Panc1 (cell line): ENCODE measurements around the gene SPRYD3. TPM values are rescaled to one million over a fixed set of nuclear protein-coding genes. Genes with fewer than 3 reads are reported as not detected.
A peak's percentile ranks its signal among the peaks of the same experiment; 100 is the strongest.

Experiments
- ATAC-seq: fragments of 200-7000 bp; cut with Tn5 transposase; 2 replicates; pipeline ENCODE4 v1.9.1; 2020; ENCODE audit warnings: mild to moderate bottlenecking, moderate library complexity
- BruUV-seq: library from RNA; stranded (reverse); fragments of 400-500 nt; replicated peaks from 2 replicates; lab custom pipeline; 2021; lab: Mats Ljungman, UMichigan
- CTCF ChIA-PET: fragments of 300-600 bp; sonication (Branson Sonifier 250); formaldehyde crosslinking; loops from one replicate; lab custom pipeline; 2022; ENCODE audit warnings: antibody characterized with exemption; lab: Charles Lee
- POLR2A ChIA-PET: fragments of 300-600 bp; sonication (Branson Sonifier 250); formaldehyde crosslinking; loops from one replicate; lab custom pipeline; 2022; ENCODE audit warnings: antibody characterized with exemption; lab: Charles Lee
- DNase-seq: peaks from one replicate; pipeline ENCODE4 v3.0.0-alpha.2; 2010; ENCODE audit warnings: low read depth, low spot score
- H3K27ac ChIP-seq: 2 replicates; pipeline ENCODE4 v1.5.1; 2011; ENCODE audit warnings: mild to moderate bottlenecking, low read length, inconsistent platforms
- H3K27me3 ChIP-seq: fragments of 200-500 bp; sonication (Bioruptor generic); 2 replicates; pipeline ENCODE4 v1.6.0; 2014; ENCODE audit warnings: low read length, inconsistent platforms; ENCODE audit not compliant: control insufficient read depth, insufficient read depth
- H3K36me3 ChIP-seq: fragments of 200-500 bp; sonication (Bioruptor generic); 2 replicates; pipeline ENCODE4 v1.5.1; 2014; ENCODE audit warnings: inconsistent platforms, mild to moderate bottlenecking, low read length, moderate library complexity; ENCODE audit not compliant: control insufficient read depth, insufficient read depth
- H3K4me1 ChIP-seq: 2 replicates; pipeline ENCODE4 v1.5.1; 2011; ENCODE audit warnings: inconsistent platforms, mild to moderate bottlenecking, low read length, moderate library complexity; ENCODE audit not compliant: control insufficient read depth, insufficient read depth
- H3K4me3 ChIP-seq, 2 experiments: 2 replicates each; pipeline ENCODE4 v1.5.1; 2011 to 2012; ENCODE audit warnings: low read depth in 2 of 2, low read length in 2 of 2, mild to moderate bottlenecking in 2 of 2, inconsistent platforms in 1 of 2, moderate library complexity in 1 of 2
- H3K9me3 ChIP-seq: fragments of 200-500 bp; sonication (Bioruptor generic); 2 replicates; pipeline ENCODE4 v1.5.1; 2014; ENCODE audit warnings: low read depth, mild to moderate bottlenecking, inconsistent platforms, low read length, moderate library complexity; ENCODE audit not compliant: control insufficient read depth, insufficient read depth
- CTCF ChIP-seq: fragments of 450-650 bp; IDR thresholded peaks from 2 replicates; pipeline ENCODE4 v1.5.1; 2017; ENCODE audit warnings: mild to moderate bottlenecking
- POLR2AphosphoS5 ChIP-seq: IDR thresholded peaks from 2 replicates; pipeline ENCODE4 v1.6.1; 2012; ENCODE audit warnings: mild to moderate bottlenecking, low read depth, low read length, moderate library complexity
- SIN3A ChIP-seq: IDR thresholded peaks from 2 replicates; pipeline ENCODE4 v1.6.1; 2012; ENCODE audit warnings: low read depth, mild to moderate bottlenecking, low read length, moderate library complexity, borderline replicate concordance; ENCODE audit not compliant: insufficient read depth
- TCF7L2 ChIP-seq: IDR thresholded peaks from 2 replicates; pipeline ENCODE4 v1.6.1; 2011; ENCODE audit warnings: mild to moderate bottlenecking, low read depth, low read length, inconsistent platforms
- in situ Hi-C: cut with HindIII; loops from 2 replicates; pipeline ENCODE4 v1.10.0; 2016; ENCODE audit warnings: low sequenced_read_pairs, low pct_unique_long_range_greater_than_20kb
- intact Hi-C: fragments of 100-400 bp; cut with micrococcal nuclease; formaldehyde crosslinking; loops from one replicate; pipeline ENCODE4 v1.10.0; 2022; ENCODE audit not compliant: unreplicated experiment
- microRNA-seq: library from miRNA; unstranded; fragments of <30 nt; microRNA quantifications from one replicate; pipeline ENCODE4 v1.1.0, GENCODE V29; 2020; ENCODE audit not compliant: unreplicated experiment
- total RNA-seq: library from RNA; stranded (reverse); gene quantifications from one replicate; pipeline ENCODE4 v1.2.1, GENCODE V29; 2021; ENCODE audit not compliant: unreplicated experiment
- TF ChIP-seq, protein P1 (sequence below), 2 experiments: IDR thresholded peaks; 2 replicates each; pipeline ENCODE4 v1.6.1; 2011 to 2012; ENCODE audit warnings: low read depth in 2 of 2, control low read depth in 1 of 2, low read length in 1 of 2, mild to moderate bottlenecking in 1 of 2, moderate library complexity in 1 of 2; ENCODE audit not compliant: insufficient read depth in 1 of 2

SPRYD3 gene
- total RNA-seq, 1 experiment from 2014 or later = 25.0 TPM

DNA sequence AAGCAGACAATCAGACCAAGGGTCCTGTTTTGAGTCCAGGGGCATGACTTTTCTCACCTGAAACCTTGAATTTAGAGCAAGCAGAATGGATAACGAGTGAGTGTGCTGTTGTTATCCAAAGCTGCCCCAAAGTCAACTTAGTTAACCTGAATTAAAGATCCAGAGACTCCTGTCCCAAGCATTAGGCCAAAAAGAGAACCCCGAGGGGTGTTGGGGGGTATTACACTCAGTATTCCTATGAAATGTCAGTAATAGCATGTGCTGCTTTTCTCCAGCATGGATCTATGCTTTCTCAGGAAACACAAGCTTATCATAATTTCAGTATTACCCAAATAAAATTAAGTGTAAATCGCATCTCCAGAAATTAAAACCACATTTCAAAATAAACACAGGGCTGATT lies 53.9 kb downstream of the SPRYD3 start:
- intact Hi-C loops = no loop called here
- Histone ChIP-seq H3K36me3 (peaks cover 62% of the 10 kb centered on the region), H3K27ac (no peak overlapping the region), H3K4me3 (no peak overlapping the region), H3K9me3 (no peaks in the 10 kb centered on the region), H3K4me1 (no peaks in the 10 kb centered on the region), H3K27me3 (no peaks in the 10 kb centered on the region)
- CTCF ChIA-PET = no interaction called here
- DNase-seq (no peak), ATAC-seq (no peak)
- TSS peak; percentile 40 for BruUV-seq
- POLR2A ChIA-PET = no interaction called here
- no peak for TF ChIP-seq TCF7L2
- no peak for TF ChIP-seq CTCF
- TF ChIP-seq, protein P1, sequence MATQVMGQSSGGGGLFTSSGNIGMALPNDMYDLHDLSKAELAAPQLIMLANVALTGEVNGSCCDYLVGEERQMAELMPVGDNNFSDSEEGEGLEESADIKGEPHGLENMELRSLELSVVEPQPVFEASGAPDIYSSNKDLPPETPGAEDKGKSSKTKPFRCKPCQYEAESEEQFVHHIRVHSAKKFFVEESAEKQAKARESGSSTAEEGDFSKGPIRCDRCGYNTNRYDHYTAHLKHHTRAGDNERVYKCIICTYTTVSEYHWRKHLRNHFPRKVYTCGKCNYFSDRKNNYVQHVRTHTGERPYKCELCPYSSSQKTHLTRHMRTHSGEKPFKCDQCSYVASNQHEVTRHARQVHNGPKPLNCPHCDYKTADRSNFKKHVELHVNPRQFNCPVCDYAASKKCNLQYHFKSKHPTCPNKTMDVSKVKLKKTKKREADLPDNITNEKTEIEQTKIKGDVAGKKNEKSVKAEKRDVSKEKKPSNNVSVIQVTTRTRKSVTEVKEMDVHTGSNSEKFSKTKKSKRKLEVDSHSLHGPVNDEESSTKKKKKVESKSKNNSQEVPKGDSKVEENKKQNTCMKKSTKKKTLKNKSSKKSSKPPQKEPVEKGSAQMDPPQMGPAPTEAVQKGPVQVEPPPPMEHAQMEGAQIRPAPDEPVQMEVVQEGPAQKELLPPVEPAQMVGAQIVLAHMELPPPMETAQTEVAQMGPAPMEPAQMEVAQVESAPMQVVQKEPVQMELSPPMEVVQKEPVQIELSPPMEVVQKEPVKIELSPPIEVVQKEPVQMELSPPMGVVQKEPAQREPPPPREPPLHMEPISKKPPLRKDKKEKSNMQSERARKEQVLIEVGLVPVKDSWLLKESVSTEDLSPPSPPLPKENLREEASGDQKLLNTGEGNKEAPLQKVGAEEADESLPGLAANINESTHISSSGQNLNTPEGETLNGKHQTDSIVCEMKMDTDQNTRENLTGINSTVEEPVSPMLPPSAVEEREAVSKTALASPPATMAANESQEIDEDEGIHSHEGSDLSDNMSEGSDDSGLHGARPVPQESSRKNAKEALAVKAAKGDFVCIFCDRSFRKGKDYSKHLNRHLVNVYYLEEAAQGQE (IDR thresholded peaks at IDR 0.05; ENCODE audit: insufficient read depth in 1 of 2, low read depth in 2 of 2, low read length in 1 of 2) = no peak
- TF ChIP-seq POLR2AphosphoS5 = no peak
- TF ChIP-seq SIN3A = no peak
- in situ Hi-C loops = no loop called here

- Histone ChIP-seq H3K9me3 (no peaks in the 10 kb centered on the region), H3K27ac (peak overlapping the region; percentile 6; the same call in 1 of the 2 replicates), H3K4me3 (no peak overlapping the region), H3K27me3 (no peaks in the 10 kb centered on the region), H3K4me1 (peaks cover 22% of the 10 kb centered on the region), H3K36me3 (peaks cover 28% of the 10 kb centered on the region)
- POLR2A ChIA-PET = interaction anchor here (0.6 kb wide), 1 partner anchor 310 kb away, joined by 3 read pairs; no protein-coding TSS in a partner anchor
- ATAC-seq (no peak), DNase-seq (no peak)
- intact Hi-C loops = no loop called here
- CTCF ChIA-PET = no interaction called here
- 0 out of 2 replicates have a peak, but pooled peaks have one; percentile 38 for TF ChIP-seq POLR2AphosphoS5
- TF ChIP-seq, protein P1 (IDR thresholded peaks at IDR 0.05; ENCODE audit: insufficient read depth in 1 of 2, low read depth in 2 of 2, low read length in 1 of 2) = no peak
- BruUV-seq = TSS peak; percentile 5
- in situ Hi-C loops = no loop called here
Observed at GRCh38 chr12:53014709-53015108, 64.5 kb downstream of the SPRYD3 start.

Small RNA genes within 50 kb of the gene (microRNA-seq; reads per million reads assigned to microRNA genes)
- not detected for gene MIR6757

Other genes with a start within 250 kb of the SPRYD3 start
- gene KRT79, start 245.1 kb downstream of the SPRYD3 start, total RNA-seq = not detected
- gene KRT78, start 230.4 kb downstream of the SPRYD3 start, total RNA-seq = not detected
- gene KRT8, start 174.3 kb downstream of the SPRYD3 start, total RNA-seq = 6,125 TPM
- gene KRT18, start 130.3 kb downstream of the SPRYD3 start, total RNA-seq = 4,079 TPM
- gene EIF4B, start 72.9 kb downstream of the SPRYD3 start, total RNA-seq = 351 TPM
- gene TNS2, start 29.3 kb downstream of the SPRYD3 start, total RNA-seq = 48.1 TPM
- 4.7 TPM for gene IGFBP6, start 18.3 kb upstream of the SPRYD3 start, total RNA-seq
- not detected for gene SOAT2, start 24.1 kb upstream of the SPRYD3 start, total RNA-seq
- 46.8 TPM for gene ZNF740, start 101.3 kb upstream of the SPRYD3 start, total RNA-seq
- 15.4 TPM for gene CSAD, start 101.5 kb upstream of the SPRYD3 start, total RNA-seq
- gene ITGB7, start 127.9 kb upstream of the SPRYD3 start, total RNA-seq = 0.98 TPM
- gene RARG, start 152.8 kb upstream of the SPRYD3 start, total RNA-seq = 41.2 TPM
- gene ESPL1, start 188.9 kb upstream of the SPRYD3 start, total RNA-seq = 54.6 TPM
- 340 TPM for gene PFDN5, start 216.2 kb upstream of the SPRYD3 start, total RNA-seq
- gene MYG1, start 220.3 kb upstream of the SPRYD3 start, total RNA-seq = 77.4 TPM
- 77.7 TPM for gene AAAS, start 242.2 kb upstream of the SPRYD3 start, total RNA-seq